K562 (cell line): ENCODE results near the gene LINGO3. TPM values are rescaled to one million over a fixed set of nuclear protein-coding genes. Genes with fewer than 3 reads are reported as not detected.
A peak's percentile ranks its signal among the peaks of the same experiment; 100 is the strongest.

Experiments
- ATF6 ChIP-seq: sonication (generic); formaldehyde crosslinking; IDR thresholded peaks from 2 replicates; pipeline ENCODE4 v1.4.0; 2020; ENCODE audit warnings: mild to moderate bottlenecking, missing genetic modification reagents
- BCL6 ChIP-seq: fragments of 250-450 bp; sonication (Bioruptor Pico); IDR thresholded peaks from 2 replicates; pipeline ENCODE4 v1.4.0; 2020
- C11orf30 ChIP-seq: fragments of 450-650 bp; IDR thresholded peaks from 2 replicates; pipeline ENCODE4 v1.6.1; 2016; ENCODE audit warnings: low read depth, mild to moderate bottlenecking
- CBX8 ChIP-seq: fragments of 200-600 bp; sonication (generic); IDR thresholded peaks from 2 replicates; pipeline ENCODE4 v1.6.1; 2012; ENCODE audit warnings: borderline replicate concordance, mixed run types, low read depth, mild to moderate bottlenecking, moderate library complexity, mixed read lengths, low read length, control low read depth, inconsistent platforms; ENCODE audit not compliant: poor library complexity, severe bottlenecking; ENCODE audit errors: extremely low read depth
- FOXJ3 ChIP-seq: sonication (generic); formaldehyde crosslinking; IDR thresholded peaks from 2 replicates; pipeline ENCODE4 v1.4.0; 2020; ENCODE audit warnings: mild to moderate bottlenecking, missing genetic modification reagents
- FOXP4 ChIP-seq: sonication (generic); formaldehyde crosslinking; IDR thresholded peaks from 2 replicates; pipeline ENCODE4 v1.8.0; 2022; ENCODE audit warnings: mild to moderate bottlenecking, missing genetic modification reagents, borderline replicate concordance
- KLF13 ChIP-seq: fragments of 450-650 bp; IDR thresholded peaks from 2 replicates; pipeline ENCODE4 v1.6.1; 2016; ENCODE audit warnings: missing genetic modification characterization, low read depth, mild to moderate bottlenecking, missing compliant biosample characterization, moderate library complexity, borderline replicate concordance
- MLX ChIP-seq, 2 experiments: fragments of 450-650 bp in 1 of 2; sonication (generic) in 1 of 2; formaldehyde crosslinking; conservative IDR thresholded peaks; 2 replicates each; pipeline versions ENCODE4 v1.4.0 to v1.8.1; 2020 to 2022; ENCODE audit warnings: mild to moderate bottlenecking in 1 of 2, missing genetic modification reagents in 1 of 2
- MTA2 ChIP-seq: fragments of 450-650 bp; IDR thresholded peaks from 2 replicates; pipeline ENCODE4 v1.6.1; 2016; ENCODE audit warnings: low read depth
- RFX1 ChIP-seq: fragments of 450-650 bp; IDR thresholded peaks from 2 replicates; pipeline ENCODE4 v1.6.1; 2016; ENCODE audit warnings: mild to moderate bottlenecking, moderate library complexity
- SMARCC2 ChIP-seq: fragments of 450-650 bp; IDR thresholded peaks from 2 replicates; pipeline ENCODE4 v1.6.1; 2017; ENCODE audit warnings: antibody characterized with exemption, moderate library complexity, mild to moderate bottlenecking, low read depth
- TCF15 ChIP-seq: fragments of 250-450 bp; sonication (Bioruptor Pico); IDR thresholded peaks from 2 replicates; pipeline ENCODE4 v1.8.0; 2022; ENCODE audit warnings: moderate library complexity, mild to moderate bottlenecking, inconsistent platforms
- TFAM ChIP-seq: fragments of 250-450 bp; sonication (Bioruptor Pico); conservative IDR thresholded peaks from 2 replicates; pipeline ENCODE4 v1.5.0; 2021; ENCODE audit warnings: mild to moderate bottlenecking, moderate library complexity
- THAP7 ChIP-seq: fragments of 250-450 bp; sonication (Bioruptor Pico); IDR thresholded peaks from 2 replicates; pipeline ENCODE4 v1.5.0; 2021
- ZNF133 ChIP-seq: fragments of 250-450 bp; sonication (Bioruptor Pico); IDR thresholded peaks from 2 replicates; pipeline ENCODE4 v1.4.0; 2020; ENCODE audit warnings: mild to moderate bottlenecking
- ZNF24 ChIP-seq: fragments of 450-650 bp; IDR thresholded peaks from 2 replicates; pipeline ENCODE4 v1.6.1; 2016
- ZNF282 ChIP-seq: sonication (generic); formaldehyde crosslinking; IDR thresholded peaks from 2 replicates; pipeline ENCODE4 v1.8.1; 2023; ENCODE audit warnings: missing genetic modification reagents
- ZNF589 ChIP-seq: fragments of 200-800 bp; sonication (Bioruptor generic); IDR thresholded peaks from 2 replicates; pipeline ENCODE4 v1.6.1; 2016; ENCODE audit warnings: low read depth, missing genetic modification characterization, missing compliant biosample characterization
- polyA plus RNA-seq, 8 experiments: library from polyadenylated mRNA; depleted of rRNA in 4 of 8; stranded (reverse) in 5 of 8; unstranded in 3 of 8; fragments of >200 nt; fragmentation: Nextera tagmentation in 2 of 8; fragmentation: Illumina TruSeq in 1 of 8; extraction: Ambion mirVana in 2 of 8; extraction: Trizol in 1 of 8; gene quantifications; 2 replicates each; pipeline versions ENCODE4 v1.2.1 to v1.2.3, GENCODE V29; 2011 to 2014; ENCODE audit warnings: inconsistent platforms in 1 of 8, missing spikeins in 1 of 8
- total RNA-seq, 7 experiments: library from RNA; depleted of rRNA in 6 of 7; stranded (reverse); fragments of >200 nt in 6 of 7; fragmentation: Illumina TruSeq in 2 of 7; extraction: Trizol in 2 of 7; gene quantifications; 2 replicates each; pipeline versions ENCODE4 v1.2.1 to v1.2.3, GENCODE V29; 2011 to 2021; ENCODE audit warnings: low replicate concordance in 1 of 7

LINGO3 gene
- total and polyA plus RNA-seq, 9 of the 15 experiments (the other 6 are each of a cell fraction or from before 2014, with no cell fraction given), result 0.03 to 0.05 (median 0.03) TPM; not detected in 6

GRCh38 chr19:2269244-2270156 lies 38.5 kb downstream of the LINGO3 start (continued):
- TF ChIP-seq ZNF282 (CRISPR knock-in tag) (0 out of 2 replicates have a peak, but pooled peaks have one; percentile 66), FOXJ3 (no peak), RFX1 (no peak), BCL6 (no peak), KLF13 (tag) (peak; percentile 92), MLX (CRISPR knock-in tag; conservative IDR thresholded peaks at IDR 0.05) (no peak), ZNF24 (0 out of 2 replicates have a peak, but pooled peaks have one; percentile 24), THAP7 (CRISPR knock-in tag) (peak; percentile 69; the same call in 1 of the 2 replicates), MTA2 (no peak), ATF6 (CRISPR knock-in tag) (peak; percentile 77; the same call in 1 of the 2 replicates), FOXP4 (CRISPR knock-in tag) (peak; percentile 40; the same call in 1 of the 2 replicates), TFAM (CRISPR knock-in tag) (no peak), TCF15 (CRISPR knock-in tag) (no peak), CBX8 (no peak), ZNF133 (CRISPR knock-in tag) (no peak), C11orf30 (no peak), SMARCC2 (no peak), ZNF589 (CRISPR knock-in tag) (peak; percentile 97)
